LNCaP clone FGC (cell line): Measurements from ENCODE around the gene CCDC57.

Source experiments
- DNase-seq: peaks from one replicate; pipeline ENCODE4 v3.0.0-alpha.2; 2011; ENCODE audit warnings: low read depth
- H3K4me3 ChIP-seq: 2 replicates; pipeline ENCODE4 v1.5.1; 2011; ENCODE audit warnings: mild to moderate bottlenecking, low read depth, low read length, control low read depth
- TF ChIP-seq, protein P1 (sequence below): IDR thresholded peaks from 2 replicates; pipeline ENCODE4 v1.5.1; 2012; ENCODE audit warnings: mild to moderate bottlenecking; ENCODE audit not compliant: control insufficient read depth, insufficient read depth; ENCODE audit errors: extremely low read depth

Gene CCDC57

DNA sequence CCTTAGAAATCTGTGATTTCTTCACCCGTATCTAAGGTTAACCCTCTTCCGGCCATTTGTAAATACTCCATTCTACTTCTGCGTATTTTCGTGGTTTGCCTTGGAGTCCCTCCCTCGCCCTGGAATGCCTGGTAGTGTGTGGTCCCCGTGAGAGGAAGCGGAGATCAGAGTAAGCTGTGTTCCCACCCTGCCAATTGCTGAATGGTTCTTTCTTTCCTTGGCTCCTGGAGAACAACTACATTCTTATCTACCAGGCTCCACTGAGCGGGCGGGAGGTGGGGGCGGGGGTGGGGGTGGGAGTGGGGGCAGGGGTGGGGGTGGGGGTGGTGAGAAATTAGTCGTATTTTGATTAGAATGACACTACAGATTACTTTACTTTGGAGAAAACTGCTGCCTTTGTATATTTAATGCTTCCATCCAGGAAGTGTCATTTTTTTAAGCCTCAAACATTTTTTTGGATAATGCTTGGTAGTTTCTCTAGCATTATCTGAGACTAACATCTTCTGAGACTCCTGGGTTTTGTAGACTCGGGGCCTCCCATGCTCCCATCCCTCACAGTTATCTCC lies 93.7 kb downstream of the CCDC57 start:
- DNase-seq = no peak
- no peak overlapping the region for H3K4me3 ChIP-seq
- TF ChIP-seq, protein P1, sequence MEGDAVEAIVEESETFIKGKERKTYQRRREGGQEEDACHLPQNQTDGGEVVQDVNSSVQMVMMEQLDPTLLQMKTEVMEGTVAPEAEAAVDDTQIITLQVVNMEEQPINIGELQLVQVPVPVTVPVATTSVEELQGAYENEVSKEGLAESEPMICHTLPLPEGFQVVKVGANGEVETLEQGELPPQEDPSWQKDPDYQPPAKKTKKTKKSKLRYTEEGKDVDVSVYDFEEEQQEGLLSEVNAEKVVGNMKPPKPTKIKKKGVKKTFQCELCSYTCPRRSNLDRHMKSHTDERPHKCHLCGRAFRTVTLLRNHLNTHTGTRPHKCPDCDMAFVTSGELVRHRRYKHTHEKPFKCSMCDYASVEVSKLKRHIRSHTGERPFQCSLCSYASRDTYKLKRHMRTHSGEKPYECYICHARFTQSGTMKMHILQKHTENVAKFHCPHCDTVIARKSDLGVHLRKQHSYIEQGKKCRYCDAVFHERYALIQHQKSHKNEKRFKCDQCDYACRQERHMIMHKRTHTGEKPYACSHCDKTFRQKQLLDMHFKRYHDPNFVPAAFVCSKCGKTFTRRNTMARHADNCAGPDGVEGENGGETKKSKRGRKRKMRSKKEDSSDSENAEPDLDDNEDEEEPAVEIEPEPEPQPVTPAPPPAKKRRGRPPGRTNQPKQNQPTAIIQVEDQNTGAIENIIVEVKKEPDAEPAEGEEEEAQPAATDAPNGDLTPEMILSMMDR = no peak

DNA sequence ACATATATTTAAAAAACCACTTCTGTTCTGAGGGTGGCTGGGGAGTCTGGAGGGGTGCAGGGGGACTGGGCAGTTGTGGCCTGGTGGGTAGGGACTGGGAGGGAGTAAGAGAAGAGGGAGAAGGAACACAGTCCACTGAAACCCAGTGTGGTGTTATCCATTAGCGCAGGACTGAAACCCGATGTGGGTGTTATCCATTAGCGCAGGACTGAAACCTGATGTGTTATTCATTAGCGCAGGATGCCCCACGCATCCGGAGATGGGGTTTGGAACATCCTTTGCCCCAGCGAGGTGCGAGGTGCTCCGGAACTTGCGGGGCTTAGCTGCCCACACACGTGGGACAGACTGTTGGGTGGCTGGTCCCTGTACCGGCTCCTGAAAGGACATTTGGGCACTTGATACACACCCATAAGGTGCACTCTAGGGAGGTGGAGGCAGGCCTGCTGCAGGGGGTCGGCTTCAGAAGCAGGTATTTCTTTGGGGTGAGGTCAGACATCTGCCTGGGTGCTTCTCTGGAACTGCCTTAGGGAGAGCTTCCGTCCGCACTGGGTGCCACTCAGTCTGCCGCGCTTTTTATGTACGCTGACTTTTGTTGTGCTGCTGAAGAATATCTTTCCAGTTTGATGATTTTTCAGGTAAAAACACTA lies 94.4 kb downstream of the CCDC57 start:
- DNase-seq = no peak
- H3K4me3 ChIP-seq = no peak overlapping the region
- TF ChIP-seq, protein P1 = no peak

DNA sequence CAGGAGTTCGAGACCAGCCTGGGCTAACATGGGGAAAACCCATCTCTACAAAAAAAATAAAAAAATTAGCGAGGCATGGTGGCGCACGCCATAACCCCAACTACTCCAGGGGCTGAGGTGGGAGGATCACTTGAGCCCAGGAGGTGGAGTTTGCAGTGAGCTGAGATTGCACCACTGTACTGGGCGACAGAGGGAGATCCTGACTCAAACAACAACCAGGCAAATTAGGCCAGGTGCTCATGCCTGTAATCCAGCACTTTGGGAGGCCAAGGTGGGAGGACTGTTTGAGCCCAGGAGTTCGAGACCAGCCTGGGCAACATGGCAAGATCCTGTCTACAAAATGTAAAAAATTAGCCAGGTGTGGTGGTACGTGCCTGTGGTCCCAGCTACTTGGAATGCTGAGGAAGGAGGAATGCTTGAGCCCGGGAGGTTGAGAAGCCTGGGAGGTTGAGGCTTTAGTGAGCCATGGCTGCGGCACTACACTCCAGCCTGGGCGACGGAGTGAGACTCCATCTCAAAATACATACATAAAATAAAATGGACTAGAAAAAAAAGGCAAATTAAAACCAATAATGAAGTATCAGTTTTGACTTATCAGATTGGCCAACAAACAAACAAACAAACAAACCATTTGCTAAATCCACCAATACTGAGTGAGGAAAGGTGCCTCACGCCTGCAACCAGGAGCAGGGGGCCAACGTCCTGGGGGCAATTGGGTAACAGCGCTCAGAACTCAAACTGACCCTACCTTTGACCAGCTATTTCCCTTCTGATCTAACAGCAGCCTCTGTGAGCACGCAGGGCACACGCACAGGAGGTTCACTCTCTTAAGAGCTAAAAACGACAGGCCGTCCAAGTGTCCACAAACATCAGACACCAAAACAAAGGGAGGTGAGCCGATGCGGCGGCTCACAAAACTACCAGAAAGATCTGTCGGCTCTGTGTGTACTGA lies 95.2 kb downstream of the CCDC57 start:
- TF ChIP-seq, protein P1 = no peak
- no peak overlapping the region for H3K4me3 ChIP-seq
- no peak for DNase-seq

DNA sequence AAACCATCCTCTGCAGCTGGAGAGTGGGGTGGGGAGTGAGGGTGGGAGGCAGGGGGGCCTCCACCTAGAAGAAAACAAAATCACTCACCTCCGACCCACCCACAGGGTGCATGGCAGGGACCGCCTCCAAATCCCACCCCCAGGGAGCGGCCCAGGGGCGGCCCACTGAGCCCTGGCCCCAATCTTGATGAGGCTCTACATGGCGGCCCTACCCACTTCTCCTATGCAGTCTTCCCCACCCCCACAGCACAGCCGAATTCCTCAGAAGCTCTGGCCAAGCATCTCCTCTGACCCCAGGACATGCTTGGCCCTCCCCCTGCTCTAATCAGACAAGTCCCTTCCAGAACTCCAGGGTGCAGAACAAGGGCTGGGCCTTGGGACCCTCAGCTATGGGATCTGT lies 96.4 kb downstream of the CCDC57 start:
- H3K4me3 ChIP-seq = no peak overlapping the region
- TF ChIP-seq, protein P1 = no peak
- no peak for DNase-seq

DNA sequence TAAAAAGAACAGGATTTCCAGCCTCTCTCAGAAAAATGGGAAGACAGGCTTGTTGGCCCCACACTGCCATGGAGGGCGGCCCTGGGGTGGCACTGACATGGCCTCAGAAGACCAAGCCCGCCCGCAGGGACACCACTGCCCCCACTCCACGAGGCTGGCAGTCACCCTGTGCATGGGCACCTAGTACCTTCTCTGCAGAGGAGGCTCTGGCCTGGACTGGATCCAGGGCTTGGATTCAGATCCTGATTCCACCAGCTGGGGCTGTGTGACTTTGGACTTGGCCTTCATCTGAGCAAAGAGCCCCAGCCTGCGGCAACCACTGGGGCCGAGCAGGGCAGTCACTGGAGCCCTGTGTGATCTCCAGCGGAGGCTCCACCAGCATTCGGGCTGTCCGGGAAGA lies 97.8 kb downstream of the CCDC57 start:
- TF ChIP-seq, protein P1 = no peak
- no peak overlapping the region for H3K4me3 ChIP-seq
- DNase-seq = no peak

DNA sequence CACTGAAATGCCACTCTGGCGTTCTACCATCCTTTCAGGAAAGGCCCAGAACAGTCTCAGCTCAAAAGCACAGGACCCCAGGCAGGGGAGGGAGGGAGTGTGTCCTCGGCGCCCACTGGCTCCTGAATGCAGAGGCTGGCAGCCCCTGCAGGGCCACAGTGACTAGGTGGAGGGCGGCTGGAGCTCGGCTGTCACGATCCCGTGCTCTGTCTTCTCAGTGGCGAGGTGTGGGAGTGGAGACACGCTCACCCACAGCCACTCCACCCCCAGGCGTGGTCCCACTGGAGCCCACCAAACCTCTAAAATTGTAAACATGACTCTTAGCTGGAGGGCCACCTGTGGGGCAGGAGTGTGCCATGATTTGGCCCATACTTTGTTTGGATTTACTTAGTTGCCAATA lies 98.2 kb downstream of the CCDC57 start:
- DNase-seq = no peak
- no peak overlapping the region for H3K4me3 ChIP-seq
- TF ChIP-seq, protein P1 = no peak
